PC-9 (cell line): ENCODE results near the gene DBN1. TPM values are rescaled to one million over a fixed set of nuclear protein-coding genes. Genes with fewer than 3 reads are reported as not detected.

Experiments
- BruUV-seq: library from RNA; stranded (reverse); fragments of 400-500 nt; replicated peaks from 2 replicates; lab custom pipeline; 2021; lab: Mats Ljungman, UMichigan
- CTCF ChIA-PET: fragments of 300-600 bp; sonication (Branson Sonifier 250); formaldehyde crosslinking; loops from one replicate; lab custom pipeline; 2022; ENCODE audit warnings: antibody characterized with exemption; lab: Charles Lee
- POLR2A ChIA-PET: fragments of 300-600 bp; sonication (Branson Sonifier 250); formaldehyde crosslinking; loops from one replicate; lab custom pipeline; 2022; ENCODE audit warnings: antibody characterized with exemption; ENCODE audit not compliant: unreplicated experiment; lab: Charles Lee
- DNase-seq, 2 experiments: peaks; one replicate each; pipeline versions ENCODE4 v3.0.0 to v3.0.0-alpha.2; 2015 to 2022; ENCODE audit warnings: mixed read lengths in 1 of 2
- H2AFZ ChIP-seq: fragments of 200-600 bp; sonication (generic); 2 replicates; pipeline ENCODE4 v1.8.1; 2017; ENCODE audit warnings: antibody characterized with exemption
- H3F3A ChIP-seq: fragments of 200-600 bp; sonication (generic); 2 replicates; pipeline ENCODE4 v1.8.1; 2017; ENCODE audit warnings: antibody characterized with exemption, mild to moderate bottlenecking, low read depth; ENCODE audit not compliant: insufficient read depth
- H3K27ac ChIP-seq: fragments of 200-600 bp; sonication (generic); 2 replicates; pipeline ENCODE4 v1.6.1; 2016; ENCODE audit warnings: mixed run types
- H3K27me3 ChIP-seq: fragments of 200-600 bp; sonication (generic); 2 replicates; pipeline ENCODE4 v1.6.1; 2016; ENCODE audit warnings: low read depth, mixed run types; ENCODE audit not compliant: insufficient read depth
- H3K36me3 ChIP-seq: fragments of 200-600 bp; sonication (generic); 2 replicates; pipeline ENCODE4 v1.6.1; 2016; ENCODE audit warnings: low read depth, mixed run types
- H3K4me1 ChIP-seq: fragments of 200-600 bp; sonication (generic); replicated peaks from 2 replicates; pipeline ENCODE4 v1.6.1; 2016; ENCODE audit warnings: mixed run types; ENCODE audit not compliant: insufficient read depth
- H3K4me2 ChIP-seq: fragments of 200-600 bp; sonication (generic); 2 replicates; pipeline ENCODE4 v1.6.1; 2017; ENCODE audit warnings: mixed run types
- H3K4me3 ChIP-seq: fragments of 200-600 bp; sonication (generic); 2 replicates; pipeline ENCODE4 v1.6.1; 2016; ENCODE audit warnings: mixed run types
- H3K79me2 ChIP-seq: fragments of 200-600 bp; sonication (generic); 2 replicates; pipeline ENCODE4 v1.6.1; 2017; ENCODE audit warnings: low read depth, mixed run types
- H3K9me2 ChIP-seq: fragments of 200-600 bp; sonication (generic); 2 replicates; pipeline ENCODE4 v1.8.1; 2017; ENCODE audit warnings: mild to moderate bottlenecking; ENCODE audit not compliant: insufficient read depth
- H3K9me3 ChIP-seq: fragments of 200-600 bp; sonication (generic); 2 replicates; pipeline ENCODE4 v1.8.1; 2016; ENCODE audit warnings: low read depth; ENCODE audit not compliant: insufficient read depth
- H4K20me1 ChIP-seq: fragments of 200-600 bp; sonication (generic); 2 replicates; pipeline ENCODE4 v1.8.1; 2017; ENCODE audit not compliant: insufficient read depth
- EZH2 ChIP-seq: fragments of 200-600 bp; sonication (generic); IDR thresholded peaks from 2 replicates; pipeline ENCODE4 v1.8.0; 2017; ENCODE audit warnings: antibody characterized with exemption, low read depth
- intact Hi-C: fragments of 100-400 bp; cut with micrococcal nuclease; formaldehyde crosslinking; loops from one replicate; pipeline ENCODE4 v1.10.0; 2022; ENCODE audit not compliant: unreplicated experiment
- total RNA-seq: library from RNA; stranded (reverse); gene quantifications from 2 replicates; pipeline ENCODE4 v1.2.3, GENCODE V29; 2021
- TF ChIP-seq, protein P1 (sequence below): fragments of 200-600 bp; sonication (generic); conservative IDR thresholded peaks from 2 replicates; pipeline ENCODE4 v1.6.1; 2017; ENCODE audit warnings: mixed run types, antibody characterized with exemption, mild to moderate bottlenecking, moderate library complexity

DBN1 gene
- total RNA-seq, 1 experiment from 2014 or later, result 144 TPM

- Histone ChIP-seq H3K27ac (peak overlapping the region; percentile 52; the same call in 1 of the 2 replicates), H3K4me2 (0 out of 2 replicates have a peak overlapping the region, but pooled peaks have one; percentile 90)
- CTCF ChIA-PET, result interaction anchor here (0.6 kb wide), 1 partner anchor 255 kb away, joined by 5 read pairs; no protein-coding TSS in a partner anchor
These were observed 24.0 kb downstream of the DBN1 start for GRCh38 chr5:177449140-177450061.

GRCh38 chr5:177448244-177448950 lies 25.0 kb downstream of the DBN1 start:
- H3K4me1 ChIP-seq, result peaks cover 18% of the 10 kb centered on the region
- peaks cover 39% of the 10 kb centered on the region for H3K79me2 ChIP-seq
- ChIA-PET CTCF (interaction anchor here (0.6 to 1.4 kb wide), 7 partner anchors 9 to 335 kb away, joined by 3 to 10 read pairs (median 4); no protein-coding TSS in a partner anchor), POLR2A (interaction anchor here (0.9 to 1.6 kb wide), 3 partner anchors 22 to 59 kb away, joined by 3 to 31 read pairs (median 4); partner anchors contain the start of genes GRK6 and PDLIM7)
- H4K20me1 ChIP-seq, result peaks cover 25% of the 10 kb centered on the region
- BruUV-seq, result TSS peak; percentile 10
- peaks cover 47% of the 10 kb centered on the region for H3F3A ChIP-seq
- H3K4me2 ChIP-seq, result peak overlapping the region; percentile 90
- no peak for TF ChIP-seq EZH2
- TF ChIP-seq, protein P1, sequence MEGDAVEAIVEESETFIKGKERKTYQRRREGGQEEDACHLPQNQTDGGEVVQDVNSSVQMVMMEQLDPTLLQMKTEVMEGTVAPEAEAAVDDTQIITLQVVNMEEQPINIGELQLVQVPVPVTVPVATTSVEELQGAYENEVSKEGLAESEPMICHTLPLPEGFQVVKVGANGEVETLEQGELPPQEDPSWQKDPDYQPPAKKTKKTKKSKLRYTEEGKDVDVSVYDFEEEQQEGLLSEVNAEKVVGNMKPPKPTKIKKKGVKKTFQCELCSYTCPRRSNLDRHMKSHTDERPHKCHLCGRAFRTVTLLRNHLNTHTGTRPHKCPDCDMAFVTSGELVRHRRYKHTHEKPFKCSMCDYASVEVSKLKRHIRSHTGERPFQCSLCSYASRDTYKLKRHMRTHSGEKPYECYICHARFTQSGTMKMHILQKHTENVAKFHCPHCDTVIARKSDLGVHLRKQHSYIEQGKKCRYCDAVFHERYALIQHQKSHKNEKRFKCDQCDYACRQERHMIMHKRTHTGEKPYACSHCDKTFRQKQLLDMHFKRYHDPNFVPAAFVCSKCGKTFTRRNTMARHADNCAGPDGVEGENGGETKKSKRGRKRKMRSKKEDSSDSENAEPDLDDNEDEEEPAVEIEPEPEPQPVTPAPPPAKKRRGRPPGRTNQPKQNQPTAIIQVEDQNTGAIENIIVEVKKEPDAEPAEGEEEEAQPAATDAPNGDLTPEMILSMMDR, result no peak
- no peak for DNase-seq
- H3K27me3 ChIP-seq, result no peaks in the 10 kb centered on the region
- peak overlapping the region; percentile 68; the same call in 1 of the 2 replicates for H3K4me3 ChIP-seq
- intact Hi-C loops, result loop anchor here (1.0 kb wide), 1 partner anchor 22 kb away; the partner anchor contains the start of gene GRK6
- H3K9me3 ChIP-seq, result no peaks in the 10 kb centered on the region
- H3K27ac ChIP-seq, result peak overlapping the region; percentile 52
- peaks cover 5% of the 10 kb centered on the region; the same call in 1 of the 2 replicates for H3K36me3 ChIP-seq
- H3K9me2 ChIP-seq, result no peaks in the 10 kb centered on the region
- H2AFZ ChIP-seq, result no peak overlapping the region

More at GRCh38 chr5:177449140-177450061, 24.0 kb downstream of the DBN1 start:
- no peak overlapping the region for H2AFZ ChIP-seq
- peaks cover 5% of the 10 kb centered on the region; the same call in 1 of the 2 replicates for H3K36me3 ChIP-seq
- BruUV-seq, result no TSS peak
- no peaks in the 10 kb centered on the region for H3K27me3 ChIP-seq
- peaks cover 38% of the 10 kb centered on the region for H3F3A ChIP-seq
- H3K9me2 ChIP-seq, result no peaks in the 10 kb centered on the region
- H4K20me1 ChIP-seq, result peaks cover 20% of the 10 kb centered on the region
- POLR2A ChIA-PET, result interaction anchor here (0.6 to 0.7 kb wide), 2 partner anchors 79 to 86 kb away, joined by 7 read pairs; no protein-coding TSS in a partner anchor
- H3K4me1 ChIP-seq, result peaks cover 23% of the 10 kb centered on the region
- peaks cover 39% of the 10 kb centered on the region for H3K79me2 ChIP-seq
- intact Hi-C loops, result no loop called here
- no peak overlapping the region for H3K4me3 ChIP-seq
- DNase-seq, result no peak
- no peaks in the 10 kb centered on the region for H3K9me3 ChIP-seq
- no peak for TF ChIP-seq EZH2
- TF ChIP-seq, protein P1, result no peak
